SK-N-SH (cell line): ENCODE data around the gene ZC3H18. TPM values are rescaled to one million over a fixed set of nuclear protein-coding genes. Genes with fewer than 3 reads are reported as not detected.

Experiments
- CTCF ChIA-PET: fragments of 300-600, 350-600 bp; formaldehyde crosslinking; extraction: SDS; loops from one replicate; lab custom pipeline; 2021; lab: Yijun Ruan, JAX
- POLR2A ChIA-PET: fragments of 350-600 bp; sonication (Branson Sonifier 250); formaldehyde crosslinking; extraction: SDS; loops from one replicate; lab custom pipeline; 2020; ENCODE audit warnings: antibody characterized with exemption, inconsistent platforms; lab: Yijun Ruan, JAX
- DNase-seq: peaks from one replicate; pipeline ENCODE4 v3.0.0; 2012
- H2AFZ ChIP-seq: fragments of 200-600 bp; sonication (generic); 2 replicates; pipeline ENCODE4 v1.8.1; 2016; ENCODE audit warnings: antibody characterized with exemption, mild to moderate bottlenecking, low read depth
- H3F3A ChIP-seq: fragments of 200-600 bp; sonication (generic); replicated peaks from 2 replicates; pipeline ENCODE3; 2016; ENCODE audit warnings: antibody characterized with exemption, mild to moderate bottlenecking; ENCODE audit not compliant: insufficient read depth
- H3K27ac ChIP-seq, 2 experiments: fragments of 200-500 bp in 1 of 2; fragments of 200-600 bp in 1 of 2; sonication (Bioruptor generic) in 1 of 2; sonication (generic), shearing (Covaris generic) in 1 of 2; 2 replicates each; pipeline versions ENCODE4 v1.5.1 to v1.6.1; 2014 to 2016; ENCODE audit warnings: low read depth in 2 of 2, inconsistent platforms in 1 of 2, low read length in 1 of 2, mild to moderate bottlenecking in 1 of 2, mixed read lengths in 1 of 2
- H3K27me3 ChIP-seq: fragments of 200-600 bp; sonication (generic), shearing (Covaris generic); 2 replicates; pipeline ENCODE4 v1.6.1; 2016; ENCODE audit warnings: mixed run types; ENCODE audit not compliant: insufficient read depth
- H3K36me3 ChIP-seq, 2 experiments: fragments of 200-500 bp in 1 of 2; fragments of 200-600 bp in 1 of 2; sonication (Bioruptor generic) in 1 of 2; sonication (generic) in 1 of 2; replicated peaks in 1 of 2; 2 replicates each; pipeline versions ENCODE3 to v1.5.1; 2014 to 2016; ENCODE audit warnings: low read length in 1 of 2, mild to moderate bottlenecking in 1 of 2; ENCODE audit not compliant: insufficient read depth in 2 of 2, control insufficient read depth in 1 of 2
- H3K4me1 ChIP-seq, 2 experiments: fragments of 200-500 bp in 1 of 2; fragments of 200-600 bp in 1 of 2; sonication (Bioruptor generic) in 1 of 2; sonication (generic), shearing (Covaris generic) in 1 of 2; 2 replicates each; pipeline versions ENCODE4 v1.5.1 to v1.6.1; 2014 to 2016; ENCODE audit warnings: low read depth in 1 of 2, low read length in 1 of 2, mixed run types in 1 of 2; ENCODE audit not compliant: insufficient read depth in 2 of 2, control insufficient read depth in 1 of 2
- H3K4me2 ChIP-seq: fragments of 200-600 bp; sonication (generic), shearing (Covaris generic); 2 replicates; pipeline ENCODE4 v1.6.1; 2017; ENCODE audit warnings: mixed run types
- H3K4me3 ChIP-seq, 2 experiments: fragments of 200-500 bp in 1 of 2; fragments of 200-600 bp in 1 of 2; sonication (Bioruptor generic) in 1 of 2; sonication (generic), shearing (Covaris generic) in 1 of 2; 2 replicates each; pipeline versions ENCODE4 v1.5.1 to v1.8.1; 2014 to 2016; ENCODE audit warnings: low read depth in 2 of 2, inconsistent platforms in 1 of 2, low read length in 1 of 2, mild to moderate bottlenecking in 1 of 2, mixed read lengths in 1 of 2, moderate library complexity in 1 of 2
- H3K79me2 ChIP-seq: fragments of 200-600 bp; sonication (generic); 2 replicates; pipeline ENCODE4 v1.8.1; 2017; ENCODE audit warnings: mild to moderate bottlenecking; ENCODE audit not compliant: insufficient read depth
- H3K9ac ChIP-seq: fragments of 200-600 bp; sonication (generic); 2 replicates; pipeline ENCODE4 v1.6.1; 2017; ENCODE audit warnings: mixed run types
- H3K9me2 ChIP-seq: fragments of 200-600 bp; sonication (generic); 2 replicates; pipeline ENCODE4 v1.6.1; 2017; ENCODE audit warnings: mixed run types
- H3K9me3 ChIP-seq: fragments of 200-600 bp; sonication (generic); 2 replicates; pipeline ENCODE4 v1.6.1; 2017; ENCODE audit warnings: mixed run types, mild to moderate bottlenecking, moderate library complexity
- H4K20me1 ChIP-seq: fragments of 200-600 bp; sonication (generic); 2 replicates; pipeline ENCODE4 v1.6.1; 2017; ENCODE audit warnings: mild to moderate bottlenecking, mixed run types; ENCODE audit not compliant: insufficient read depth
- CHD2 ChIP-seq: fragments of 150-350 bp; IDR thresholded peaks from 2 replicates; pipeline ENCODE4 v1.6.1; 2018; ENCODE audit warnings: low read length; ENCODE audit not compliant: partially characterized antibody
- EZH2phosphoT487 ChIP-seq: fragments of 200-600 bp; sonication (generic); IDR thresholded peaks from 2 replicates; pipeline ENCODE4 v1.6.1; 2017; ENCODE audit warnings: low read depth, mixed run types, mild to moderate bottlenecking, antibody characterized with exemption, moderate library complexity, borderline replicate concordance
- FOXJ3 ChIP-seq: sonication (generic); formaldehyde crosslinking; IDR thresholded peaks from 2 replicates; pipeline ENCODE4 v1.5.1; 2020; ENCODE audit warnings: mild to moderate bottlenecking, missing genetic modification reagents
- FOXM1 ChIP-seq: IDR thresholded peaks from 2 replicates; pipeline ENCODE4 v1.4.0; 2012; ENCODE audit warnings: low read depth, mild to moderate bottlenecking
- GABPA ChIP-seq: IDR thresholded peaks from 2 replicates; pipeline ENCODE4 v1.4.0; 2012; ENCODE audit warnings: low read depth, mild to moderate bottlenecking
- MAX ChIP-seq: IDR thresholded peaks from 2 replicates; pipeline ENCODE4 v1.4.0; 2012; ENCODE audit warnings: low read depth
- MEF2A ChIP-seq: IDR thresholded peaks from 2 replicates; pipeline ENCODE4 v1.4.0; 2012; ENCODE audit warnings: low read depth, borderline replicate concordance
- MXI1 ChIP-seq: IDR thresholded peaks from 2 replicates; pipeline ENCODE4 v1.6.1; 2012; ENCODE audit warnings: mild to moderate bottlenecking, low read depth, low read length, improper control_type of control experiment
- PBX3 ChIP-seq: IDR thresholded peaks from 2 replicates; pipeline ENCODE4; 2012
- POLR2AphosphoS5 ChIP-seq: IDR thresholded peaks from 2 replicates; pipeline ENCODE4 v1.6.1; 2012; ENCODE audit warnings: low read depth, low read length
- RCOR1 ChIP-seq: fragments of 150-350 bp; IDR thresholded peaks from 2 replicates; pipeline ENCODE4 v1.6.1; 2017; ENCODE audit warnings: antibody characterized with exemption, low read length
- REST ChIP-seq: IDR thresholded peaks from 2 replicates; pipeline ENCODE4 v1.6.1; 2012; ENCODE audit warnings: mild to moderate bottlenecking, low read depth, low read length, moderate library complexity
- RXRA ChIP-seq: IDR thresholded peaks from 2 replicates; pipeline ENCODE4 v1.4.0; 2012; ENCODE audit warnings: low read depth, mild to moderate bottlenecking, borderline replicate concordance
- SMC3 ChIP-seq: IDR thresholded peaks from 2 replicates; pipeline ENCODE4 v1.6.1; 2012; ENCODE audit warnings: low read depth, low read length, improper control_type of control experiment
- TAF1 ChIP-seq: IDR thresholded peaks from 2 replicates; pipeline ENCODE4 v1.6.1; 2012; ENCODE audit warnings: low read depth, mild to moderate bottlenecking, low read length, moderate library complexity, borderline replicate concordance
- TEAD4 ChIP-seq: IDR thresholded peaks from 2 replicates; pipeline ENCODE4 v1.4.0; 2012; ENCODE audit warnings: mild to moderate bottlenecking, borderline replicate concordance; ENCODE audit not compliant: insufficient read depth
- USF1 ChIP-seq: IDR thresholded peaks from 2 replicates; pipeline ENCODE4 v1.4.0; 2012; ENCODE audit warnings: low read depth, borderline replicate concordance
- ZBTB33 ChIP-seq: IDR thresholded peaks from 2 replicates; pipeline ENCODE4 v1.4.0; 2012; ENCODE audit warnings: low read depth, borderline replicate concordance
- WGBS: methylation state at CpG from one replicate; pipeline ENCODE4 v1.1.6; 2017; ENCODE audit warnings: low lambda C conversion rate; 5-methylcytosine and 5-hydroxymethylcytosine counted together
- polyA plus RNA-seq, 3 experiments: library from polyadenylated mRNA; depleted of rRNA; stranded (reverse); fragments of >200 nt; gene quantifications; 2 replicates each; pipeline ENCODE4 v1.2.3, GENCODE V29; 2012

The ZC3H18 gene
- polyA plus RNA-seq, 1 of the 3 experiments (the other 2 are of a cell fraction): 32.7 TPM

- no peak for DNase-seq
- no peak overlapping the region for H3K9ac ChIP-seq
- no peak overlapping the region for H2AFZ ChIP-seq
- H3K4me2 ChIP-seq: no peak overlapping the region
- CTCF ChIA-PET: interaction anchor here (1.3 to 1.8 kb wide), 2 partner anchors 9 to 53 kb away, joined by 3 to 7 read pairs; partner anchors contain the start of gene MVD
- no peaks in the 10 kb centered on the region; the same call in none of the 2 replicates for H4K20me1 ChIP-seq
- H3K4me1 ChIP-seq: no peaks in the 10 kb centered on the region
- H3F3A ChIP-seq: no peaks in the 10 kb centered on the region
- no peak overlapping the region for H3K4me3 ChIP-seq
- WGBS: 93% methylated on average over 2 of the region's 6 CpGs
- POLR2A ChIA-PET: no interaction called here
- no peaks in the 10 kb centered on the region for H3K9me2 ChIP-seq
- TF ChIP-seq FOXJ3 (CRISPR knock-in tag) (no peak), CHD2 (no peak), MEF2A (no peak), REST (no peak), SMC3 (no peak), TEAD4 (no peak), MXI1 (no peak), MAX (no peak), FOXM1 (no peak), EZH2phosphoT487 (no peak), GABPA (no peak), PBX3 (no peak), POLR2AphosphoS5 (no peak), ZBTB33 (no peak), USF1 (no peak), TAF1 (no peak), RXRA (no peak), RCOR1 (no peak)
- H3K36me3 ChIP-seq: peaks cover 16 to 65% of the 10 kb centered on the region in 2 experiments
- no peaks in the 10 kb centered on the region for H3K9me3 ChIP-seq
- H3K79me2 ChIP-seq: peaks cover 3% of the 10 kb centered on the region; the same call in 1 of the 2 replicates
- H3K27ac ChIP-seq: no peak overlapping the region
- H3K27me3 ChIP-seq: no peaks in the 10 kb centered on the region
Observed at GRCh38 chr16:88610080-88610479, 39.9 kb downstream of the ZC3H18 start.
